Upper lobe of right lung (tissue), 1 donor: ENCODE measurements around the gene AGTR1. TPM values are rescaled to one million over a fixed set of nuclear protein-coding genes. Genes with fewer than 3 reads are reported as not detected.
"Not testable (repeated sequence)": the region's sequence is repeated elsewhere in the genome, so short reads cannot be mapped to it uniquely, and the experiment has no call there.

ENCODE experiments used
- ATAC-seq: fragments of 200-7000 bp; cut with Tn5 transposase; one replicate; pipeline ENCODE4 v1.9.1; 2020; ENCODE audit warnings: mild to moderate bottlenecking, moderate library complexity
- DNase-seq: peaks from one replicate; pipeline ENCODE4 v3.0.0-alpha.2; 2020
- H3K27ac ChIP-seq: fragments of 200-600 bp; one replicate; pipeline ENCODE4 v1.8.0; 2022
- H3K27me3 ChIP-seq: fragments of 200-600 bp; one replicate; pipeline ENCODE4 v1.8.0; 2022; ENCODE audit warnings: mild to moderate bottlenecking
- H3K36me3 ChIP-seq: fragments of 200-600 bp; one replicate; pipeline ENCODE4 v1.8.0; 2022
- H3K4me1 ChIP-seq: fragments of 200-600 bp; one replicate; pipeline ENCODE4 v1.8.0; 2022
- H3K4me3 ChIP-seq: fragments of 200-600 bp; one replicate; pipeline ENCODE4 v1.8.0; 2022; ENCODE audit warnings: mild to moderate bottlenecking
- H3K9me3 ChIP-seq: fragments of 200-600 bp; one replicate; pipeline ENCODE4 v1.8.0; 2022
- intact Hi-C: fragments of 100-400 bp; cut with DNase I; formaldehyde crosslinking; loops from one replicate; pipeline ENCODE4 v1.11.0; 2022
- total RNA-seq: library from RNA; stranded (reverse); fragmentation: NEBNext Ultra II Directional; extraction: Animal tissue kit (Norgen Biotek cat#: 25700); gene quantifications from one replicate; pipeline ENCODE4 v1.2.1, GENCODE V29; 2021
- TF ChIP-seq, protein P1 (sequence below): fragments of 200-600 bp; IDR thresholded peaks from one replicate; pipeline ENCODE4 v1.8.0; 2022; ENCODE audit warnings: antibody characterized with exemption
- donor health status: DM: no; HTN: yes; CAD: no; lungs with severe emphysema.

Gene AGTR1
- total RNA-seq, 1 donor from 2014 or later: 7.8 TPM

DNA sequence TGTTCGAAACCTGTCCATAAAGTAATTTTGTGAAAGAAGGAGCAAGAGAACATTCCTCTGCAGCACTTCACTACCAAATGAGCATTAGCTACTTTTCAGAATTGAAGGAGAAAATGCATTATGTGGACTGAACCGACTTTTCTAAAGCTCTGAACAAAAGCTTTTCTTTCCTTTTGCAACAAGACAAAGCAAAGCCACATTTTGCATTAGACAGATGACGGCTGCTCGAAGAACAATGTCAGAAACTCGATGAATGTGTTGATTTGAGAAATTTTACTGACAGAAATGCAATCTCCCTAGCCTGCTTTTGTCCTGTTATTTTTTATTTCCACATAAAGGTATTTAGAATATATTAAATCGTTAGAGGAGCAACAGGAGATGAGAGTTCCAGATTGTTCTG lies 44.4 kb downstream of the AGTR1 start:
- Histone ChIP-seq H3K4me3 (no peak overlapping the region), H3K27ac (no peak overlapping the region), H3K36me3 (no peaks in the 10 kb centered on the region), H3K4me1 (no peaks in the 10 kb centered on the region), H3K9me3 (no peaks in the 10 kb centered on the region), H3K27me3 (no peaks in the 10 kb centered on the region)
- intact Hi-C loops: no loop called here
- ATAC-seq (no peak), DNase-seq (no peak)
- TF ChIP-seq, protein P1, sequence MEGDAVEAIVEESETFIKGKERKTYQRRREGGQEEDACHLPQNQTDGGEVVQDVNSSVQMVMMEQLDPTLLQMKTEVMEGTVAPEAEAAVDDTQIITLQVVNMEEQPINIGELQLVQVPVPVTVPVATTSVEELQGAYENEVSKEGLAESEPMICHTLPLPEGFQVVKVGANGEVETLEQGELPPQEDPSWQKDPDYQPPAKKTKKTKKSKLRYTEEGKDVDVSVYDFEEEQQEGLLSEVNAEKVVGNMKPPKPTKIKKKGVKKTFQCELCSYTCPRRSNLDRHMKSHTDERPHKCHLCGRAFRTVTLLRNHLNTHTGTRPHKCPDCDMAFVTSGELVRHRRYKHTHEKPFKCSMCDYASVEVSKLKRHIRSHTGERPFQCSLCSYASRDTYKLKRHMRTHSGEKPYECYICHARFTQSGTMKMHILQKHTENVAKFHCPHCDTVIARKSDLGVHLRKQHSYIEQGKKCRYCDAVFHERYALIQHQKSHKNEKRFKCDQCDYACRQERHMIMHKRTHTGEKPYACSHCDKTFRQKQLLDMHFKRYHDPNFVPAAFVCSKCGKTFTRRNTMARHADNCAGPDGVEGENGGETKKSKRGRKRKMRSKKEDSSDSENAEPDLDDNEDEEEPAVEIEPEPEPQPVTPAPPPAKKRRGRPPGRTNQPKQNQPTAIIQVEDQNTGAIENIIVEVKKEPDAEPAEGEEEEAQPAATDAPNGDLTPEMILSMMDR: no peak

DNA sequence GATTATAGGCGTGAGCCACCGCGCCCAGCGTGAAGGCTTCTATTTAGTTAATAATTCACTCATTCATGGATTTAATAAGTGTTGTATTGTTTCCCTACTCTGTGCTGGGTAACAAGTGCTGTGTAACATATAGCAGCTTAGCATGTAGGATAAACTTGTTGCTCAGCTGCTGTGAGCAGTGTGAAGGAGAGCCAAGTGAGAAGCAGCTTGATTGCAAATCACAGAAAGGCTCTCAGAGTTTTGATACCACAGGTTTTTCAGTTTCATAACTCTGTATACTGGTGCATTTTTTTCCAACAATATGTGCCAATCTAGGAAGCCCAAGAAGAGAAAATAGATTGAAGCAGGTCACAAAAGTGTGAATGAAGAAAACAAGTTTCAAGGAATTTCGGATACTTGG lies 48.4 kb downstream of the AGTR1 start:
- ATAC-seq: no peak
- H3K27me3 ChIP-seq: no peaks in the 10 kb centered on the region
- H3K4me3 ChIP-seq: no peak overlapping the region
- TF ChIP-seq, protein P1: no peak
- H3K27ac ChIP-seq: no peak overlapping the region
- H3K36me3 ChIP-seq: no peaks in the 10 kb centered on the region
- no peak for DNase-seq
- intact Hi-C loops: no loop called here
- H3K4me1 ChIP-seq: no peaks in the 10 kb centered on the region
- no peaks in the 10 kb centered on the region for H3K9me3 ChIP-seq

DNA sequence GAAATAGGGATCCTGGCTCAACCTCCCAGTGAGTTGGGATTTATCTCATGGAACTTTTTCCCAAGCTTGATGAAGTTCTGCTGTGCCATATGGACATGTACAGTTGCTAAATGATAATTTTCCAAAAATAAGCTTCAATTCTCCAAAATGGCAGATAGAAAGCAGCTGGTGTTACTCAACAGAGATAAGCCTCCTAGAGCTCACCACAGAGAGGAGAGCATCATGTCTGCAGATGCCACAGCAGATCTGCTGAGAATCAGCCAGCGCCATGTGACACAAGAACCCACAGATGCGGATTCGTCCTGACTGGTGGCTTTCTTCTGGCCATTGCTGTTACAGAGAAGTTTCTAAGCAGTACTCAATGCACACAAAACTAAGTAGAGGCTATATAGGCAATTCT lies 50.6 kb downstream of the AGTR1 start:
- H3K27me3 ChIP-seq: no peaks in the 10 kb centered on the region
- no peak for DNase-seq
- H3K27ac ChIP-seq: no peak overlapping the region
- intact Hi-C loops: no loop called here
- ATAC-seq: no peak
- TF ChIP-seq, protein P1: no peak
- no peak overlapping the region for H3K4me3 ChIP-seq
- no peaks in the 10 kb centered on the region for H3K9me3 ChIP-seq
- H3K36me3 ChIP-seq: no peaks in the 10 kb centered on the region
- no peaks in the 10 kb centered on the region for H3K4me1 ChIP-seq

GRCh38 chr3:148750296-148750695 lies 52.6 kb downstream of the AGTR1 start:
- intact Hi-C loops: no loop called here
- TF ChIP-seq, protein P1: no peak
- ATAC-seq: no peak

GRCh38 chr3:148751461-148751860 lies 53.8 kb downstream of the AGTR1 start:
- intact Hi-C loops: no loop called here
- Histone ChIP-seq H3K9me3 (no peaks in the 10 kb centered on the region), H3K4me1 (no peaks in the 10 kb centered on the region), H3K36me3 (no peaks in the 10 kb centered on the region), H3K4me3 (no peak overlapping the region), H3K27ac (no peak overlapping the region), H3K27me3 (no peaks in the 10 kb centered on the region)
- ATAC-seq (no peak), DNase-seq (no peak)
- TF ChIP-seq, protein P1: no peak

More at GRCh38 chr3:148750296-148750695, 52.6 kb downstream of the AGTR1 start:
- Histone ChIP-seq H3K36me3 (no peaks in the 10 kb centered on the region), H3K4me1 (no peaks in the 10 kb centered on the region), H3K27me3 (no peaks in the 10 kb centered on the region), H3K4me3 (no peak overlapping the region), H3K9me3 (no peaks in the 10 kb centered on the region), H3K27ac (no peak overlapping the region)
- no peak for DNase-seq

GRCh38 chr3:148753385-148753784 lies 55.7 kb downstream of the AGTR1 start:
- intact Hi-C loops, ATAC-seq, H3K27me3 ChIP-seq, H3K4me3 ChIP-seq, H3K9me3 ChIP-seq, H3K4me1 ChIP-seq, DNase-seq, H3K27ac ChIP-seq, H3K36me3 ChIP-seq: not testable (repeated sequence)
